ENCODE measurements around the gene SLC2A9.

GRCh38 chr4:9943761-9944160 is 77.5 kb downstream of the SLC2A9 start:
- TF ChIP-seq CTCF (IDR thresholded peaks at IDR 0.05; ENCODE audit: poor library complexity) (no peak), EZH2 (IDR thresholded peaks at IDR 0.05; ENCODE audit: borderline replicate concordance) (no peak)

Measured in hepatocyte (in vitro differentiated cells).